GM13976 (cell line): ENCODE data around the gene SLC4A2.
A peak's percentile ranks its signal among the peaks of the same experiment; 100 is the strongest.

ENCODE experiments used
- DNase-seq: peaks from one replicate; pipeline ENCODE4 v3.0.0; 2012; ENCODE audit warnings: low spot score
- in situ Hi-C: fragments of 300-500 bp; cut with MboI; formaldehyde crosslinking; loops from one replicate; pipeline ENCODE4 v1.12.0; 2022; ENCODE audit warnings: low sequenced_read_pairs, mixed read lengths, inconsistent platforms; ENCODE audit not compliant: unreplicated experiment
- TF ChIP-seq, protein P1 (sequence below): IDR thresholded peaks from 2 replicates; pipeline ENCODE4 v1.5.1; 2012; ENCODE audit warnings: borderline replicate concordance, mild to moderate bottlenecking; ENCODE audit not compliant: insufficient read depth; ENCODE audit errors: extremely low read depth, missing control alignments, control extremely low read depth

The SLC4A2 gene

DNA sequence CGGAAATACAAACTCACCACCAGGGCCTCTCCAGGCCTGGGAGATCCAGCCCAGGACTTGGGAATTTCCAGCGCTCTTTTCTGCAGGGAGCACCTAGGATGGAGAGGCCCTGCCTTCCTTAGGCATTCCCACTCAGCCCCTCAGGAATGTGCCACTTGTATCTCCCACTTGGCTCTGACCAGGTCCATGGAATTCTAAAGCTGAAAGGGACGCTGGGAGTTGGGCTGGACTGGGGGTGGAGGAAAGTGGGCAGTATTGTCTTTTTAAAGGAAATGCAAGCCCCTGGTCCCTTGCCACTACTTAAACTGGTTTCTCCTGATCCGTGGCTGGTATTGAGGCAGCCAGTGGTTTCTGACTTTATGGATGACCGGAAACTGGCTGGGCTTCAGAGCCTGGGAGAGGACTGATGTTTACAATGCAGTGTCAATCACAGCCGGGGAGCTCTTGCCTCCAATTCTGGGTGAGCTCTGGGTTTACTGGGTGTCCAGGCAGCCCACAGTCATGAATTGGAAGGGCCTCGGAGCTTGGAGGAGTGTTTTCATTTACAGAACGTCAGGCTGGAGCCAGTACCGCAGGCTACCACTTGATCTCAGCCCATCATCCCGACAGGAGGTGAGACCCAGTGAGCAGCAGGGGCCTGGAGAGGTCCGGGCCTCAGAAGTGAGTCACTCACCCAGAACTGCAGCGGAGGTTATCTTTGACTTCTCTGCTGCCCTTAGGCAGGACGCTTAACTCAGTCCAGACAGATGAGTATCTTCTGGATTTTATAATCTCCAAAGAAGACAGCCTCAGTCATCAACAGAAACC lies 54.2 kb downstream of the SLC4A2 start:
- in situ Hi-C loops = no loop called here
- DNase-seq = no peak
- TF ChIP-seq, protein P1, sequence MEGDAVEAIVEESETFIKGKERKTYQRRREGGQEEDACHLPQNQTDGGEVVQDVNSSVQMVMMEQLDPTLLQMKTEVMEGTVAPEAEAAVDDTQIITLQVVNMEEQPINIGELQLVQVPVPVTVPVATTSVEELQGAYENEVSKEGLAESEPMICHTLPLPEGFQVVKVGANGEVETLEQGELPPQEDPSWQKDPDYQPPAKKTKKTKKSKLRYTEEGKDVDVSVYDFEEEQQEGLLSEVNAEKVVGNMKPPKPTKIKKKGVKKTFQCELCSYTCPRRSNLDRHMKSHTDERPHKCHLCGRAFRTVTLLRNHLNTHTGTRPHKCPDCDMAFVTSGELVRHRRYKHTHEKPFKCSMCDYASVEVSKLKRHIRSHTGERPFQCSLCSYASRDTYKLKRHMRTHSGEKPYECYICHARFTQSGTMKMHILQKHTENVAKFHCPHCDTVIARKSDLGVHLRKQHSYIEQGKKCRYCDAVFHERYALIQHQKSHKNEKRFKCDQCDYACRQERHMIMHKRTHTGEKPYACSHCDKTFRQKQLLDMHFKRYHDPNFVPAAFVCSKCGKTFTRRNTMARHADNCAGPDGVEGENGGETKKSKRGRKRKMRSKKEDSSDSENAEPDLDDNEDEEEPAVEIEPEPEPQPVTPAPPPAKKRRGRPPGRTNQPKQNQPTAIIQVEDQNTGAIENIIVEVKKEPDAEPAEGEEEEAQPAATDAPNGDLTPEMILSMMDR = no peak

DNA sequence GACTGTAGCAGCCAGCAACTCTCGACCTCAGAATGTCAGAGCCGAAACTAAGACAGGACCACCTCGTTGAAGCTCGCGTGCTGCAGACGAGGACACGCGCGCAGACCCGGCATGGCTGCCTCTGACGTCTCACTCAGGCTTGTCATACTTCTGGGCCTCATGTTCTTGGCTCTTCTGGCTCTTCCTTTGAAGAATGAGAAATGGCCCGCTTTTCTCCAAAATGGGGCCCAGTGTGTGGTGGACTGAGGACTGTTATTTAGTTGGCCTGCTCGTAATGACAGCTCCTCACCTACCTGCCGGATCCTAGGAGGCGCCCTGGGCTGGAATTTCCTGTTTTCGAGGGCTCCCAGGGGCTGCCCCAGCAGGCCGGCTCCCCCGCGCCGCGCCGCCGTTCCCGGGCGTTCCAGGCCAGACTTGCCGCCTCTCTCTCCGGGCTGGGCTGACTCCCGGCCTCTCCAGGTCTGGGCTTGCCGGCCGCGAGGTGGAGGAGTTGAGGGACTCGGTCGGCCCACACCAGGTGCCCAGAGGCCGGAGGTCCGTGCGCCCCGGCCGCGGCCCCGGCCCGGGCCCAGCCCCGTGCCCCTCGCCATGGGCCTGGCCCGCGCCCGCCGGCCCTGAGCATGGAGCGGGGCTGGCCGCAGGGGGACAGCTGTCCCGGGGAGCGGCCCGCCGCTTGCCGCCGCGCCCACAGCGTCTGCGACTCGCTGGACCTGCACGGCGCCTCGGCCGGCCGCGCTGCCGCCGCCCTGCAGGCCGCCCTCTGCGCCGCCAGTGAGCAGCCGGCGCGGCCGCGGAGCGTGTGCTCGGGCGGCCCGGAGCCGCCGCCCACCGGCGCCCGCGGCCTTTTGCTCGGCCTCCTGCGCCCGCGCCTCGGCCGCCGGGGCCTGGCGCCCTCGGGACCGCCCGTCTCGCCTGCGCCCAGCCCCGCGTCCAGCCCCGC lies 55.0 kb downstream of the SLC4A2 start:
- in situ Hi-C loops = no loop called here
- DNase-seq = no peak
- TF ChIP-seq, protein P1 = no peak

DNA sequence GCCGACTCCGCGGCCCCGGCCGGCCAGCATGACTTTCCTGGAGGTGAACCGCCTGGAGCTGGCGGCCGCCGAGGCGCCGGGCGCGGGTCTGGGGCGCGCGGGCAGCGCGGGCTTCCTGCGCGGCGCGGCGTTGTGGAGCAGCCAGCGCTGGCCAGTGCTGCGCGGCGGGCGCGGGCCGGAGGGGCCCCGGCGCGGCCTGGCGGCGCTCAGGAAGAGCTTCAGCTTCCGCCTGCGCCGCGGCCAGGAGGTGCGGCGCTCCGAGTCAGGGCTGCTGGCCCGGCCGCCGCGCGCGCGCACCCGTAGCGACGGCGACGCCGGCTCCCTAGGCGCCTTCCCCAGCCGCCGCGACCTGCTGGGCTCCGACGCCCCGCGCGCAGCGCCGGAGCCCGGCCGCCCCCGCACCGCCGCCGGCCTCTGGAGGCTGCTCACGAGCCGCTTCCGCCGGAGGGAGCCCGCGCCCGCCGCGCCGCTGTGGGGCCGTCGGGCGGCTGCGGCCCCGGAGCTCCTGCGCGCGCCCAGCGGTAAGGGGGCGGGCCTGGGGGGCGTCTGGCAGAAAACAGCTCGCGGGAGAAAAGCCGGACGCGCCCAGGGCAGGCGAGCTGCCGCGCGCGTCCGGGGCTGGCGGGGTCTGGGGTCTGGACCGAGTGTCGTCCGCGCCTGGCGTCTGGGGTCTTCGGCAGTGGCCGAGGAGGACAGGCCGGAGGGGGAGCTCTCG lies 55.9 kb downstream of the SLC4A2 start:
- in situ Hi-C loops = no loop called here
- TF ChIP-seq, protein P1 = no peak
- DNase-seq = peak; percentile 71

DNA sequence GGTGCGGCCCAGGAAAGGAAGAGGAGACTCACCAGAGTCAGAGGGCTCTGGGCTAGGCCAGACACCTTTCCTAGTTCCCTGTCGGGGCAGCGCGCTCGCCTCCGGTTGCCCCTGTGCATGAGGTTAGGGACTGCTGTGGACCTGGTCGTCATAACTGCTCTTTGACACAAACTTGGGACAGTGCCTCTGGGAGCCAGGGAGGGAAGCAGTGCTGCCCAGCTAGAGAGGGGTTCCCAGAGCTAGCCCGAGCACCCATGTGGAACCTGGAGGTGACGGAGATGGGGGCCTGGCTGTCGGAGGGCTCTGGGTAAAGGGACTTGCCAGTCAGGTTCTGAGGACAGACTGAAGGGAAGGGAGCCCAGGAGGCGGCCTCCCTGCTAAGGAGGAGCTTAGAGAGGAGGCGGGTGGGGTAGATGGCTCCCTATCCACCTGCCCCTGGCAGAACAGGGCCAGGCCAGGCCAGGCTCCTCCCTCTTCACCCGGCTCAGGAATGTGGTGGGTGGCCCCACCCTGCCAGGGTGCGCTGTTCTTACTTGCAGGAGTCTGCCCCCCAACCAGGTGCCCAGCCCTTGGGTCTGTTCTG lies 56.5 kb downstream of the SLC4A2 start:
- TF ChIP-seq, protein P1 = no peak
- DNase-seq = no peak
- in situ Hi-C loops = no loop called here

DNA sequence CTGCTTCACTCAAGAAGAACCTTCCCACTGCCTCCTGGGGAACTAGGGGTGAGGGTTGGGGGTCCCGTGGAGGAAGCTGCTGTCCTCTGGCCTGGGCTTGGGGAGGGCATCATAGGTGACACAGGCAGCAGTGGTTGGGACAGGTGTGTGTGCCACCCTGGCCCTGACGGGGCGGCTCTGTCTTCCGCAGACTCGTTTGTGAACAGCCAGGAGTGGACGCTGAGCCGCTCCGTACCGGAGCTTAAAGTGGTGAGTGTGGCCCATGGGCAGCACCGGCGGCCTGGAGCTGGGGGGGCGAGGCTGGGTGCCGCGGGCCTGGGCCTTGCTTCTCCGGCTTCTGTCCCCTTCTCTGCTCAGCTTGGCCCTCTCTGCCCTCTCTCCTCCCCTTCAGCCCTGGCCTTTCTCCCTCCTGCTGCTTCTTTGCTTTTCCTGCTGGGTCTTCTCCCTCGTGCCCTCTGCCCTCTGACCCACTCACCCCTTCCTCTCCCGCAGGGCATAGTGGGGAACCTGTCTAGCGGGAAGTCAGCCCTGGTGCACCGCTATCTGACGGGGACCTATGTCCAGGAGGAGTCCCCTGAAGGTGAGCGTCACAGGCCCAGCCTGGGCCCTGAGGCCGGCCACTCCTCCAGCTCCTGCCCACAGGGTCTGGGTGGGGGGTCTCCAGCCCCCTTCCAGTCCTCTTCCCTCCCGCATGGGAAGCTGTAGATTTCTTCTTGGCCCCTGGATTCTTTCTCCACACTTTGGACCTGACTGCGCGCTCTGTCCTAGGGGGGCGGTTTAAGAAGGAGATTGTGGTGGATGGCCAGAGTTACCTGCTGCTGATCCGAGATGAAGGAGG lies 57.4 kb downstream of the SLC4A2 start:
- TF ChIP-seq, protein P1 = no peak
- in situ Hi-C loops = no loop called here
- DNase-seq = no peak
